ENCODE data around the gene TTYH3.

The TTYH3 gene

DNA sequence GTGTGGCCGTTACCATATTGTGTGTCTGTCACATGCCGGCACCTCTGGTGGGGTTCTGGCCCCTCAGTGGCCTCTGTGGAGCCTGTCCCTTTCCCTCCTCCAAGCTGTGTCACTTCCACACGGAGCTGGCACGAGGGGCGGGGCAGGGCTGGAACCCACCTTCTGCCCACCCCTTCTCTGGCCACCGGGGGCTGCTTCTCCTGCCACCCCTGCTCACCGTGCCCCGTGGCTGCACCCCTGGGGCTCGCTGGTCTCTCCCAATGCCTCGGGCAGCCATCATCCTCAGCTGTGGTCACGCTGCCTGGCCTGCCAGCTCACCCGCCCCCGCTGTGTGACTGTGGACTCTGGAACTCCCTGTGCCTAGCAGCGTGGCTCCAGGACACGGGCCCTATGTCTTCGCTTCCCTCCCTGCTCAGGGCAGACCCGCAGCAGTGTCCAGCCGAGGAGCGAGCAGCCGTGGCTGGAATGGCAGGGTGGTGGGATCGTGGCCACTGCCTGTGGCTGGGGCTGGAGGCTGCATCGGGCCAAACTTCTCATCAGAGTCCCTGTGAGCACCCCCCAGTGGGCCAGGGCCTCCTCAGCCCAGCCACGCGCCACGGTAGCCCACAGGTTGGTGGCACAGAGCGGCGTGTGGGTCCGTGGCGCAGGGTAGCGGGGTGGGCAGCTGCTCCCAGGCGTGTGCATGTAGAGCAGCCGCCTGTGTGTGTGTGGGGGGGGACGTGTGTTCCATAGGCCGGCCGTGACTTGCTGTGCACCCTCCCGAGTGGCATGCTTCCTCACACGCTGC lies 8.1 kb downstream of the TTYH3 start:
- H4K20me1 ChIP-seq (ENCODE audit: insufficient read depth): no peaks in the 10 kb centered on the region
- H3K4me1 ChIP-seq (ENCODE audit: low read depth, poor library complexity, severe bottlenecking): peaks cover under 1% of the 10 kb centered on the region
- peaks cover 24% of the 10 kb centered on the region; the same call in 1 of the 2 replicates for H3K27me3 ChIP-seq (ENCODE audit: insufficient read depth, low read depth)

GRCh38 chr7:2640482-2640830 lies 8.7 kb downstream of the TTYH3 start:
- H3K36me3 ChIP-seq (ENCODE audit: insufficient read depth): no peaks in the 10 kb centered on the region
- peaks cover 18% of the 10 kb centered on the region; the same call in 1 of the 2 replicates for H3K27me3 ChIP-seq (ENCODE audit: insufficient read depth, low read depth)
- H2AFZ ChIP-seq (ENCODE audit: low read depth): no peak overlapping the region
- no peak overlapping the region for H3K4me2 ChIP-seq
- TF ChIP-seq, protein P1, sequence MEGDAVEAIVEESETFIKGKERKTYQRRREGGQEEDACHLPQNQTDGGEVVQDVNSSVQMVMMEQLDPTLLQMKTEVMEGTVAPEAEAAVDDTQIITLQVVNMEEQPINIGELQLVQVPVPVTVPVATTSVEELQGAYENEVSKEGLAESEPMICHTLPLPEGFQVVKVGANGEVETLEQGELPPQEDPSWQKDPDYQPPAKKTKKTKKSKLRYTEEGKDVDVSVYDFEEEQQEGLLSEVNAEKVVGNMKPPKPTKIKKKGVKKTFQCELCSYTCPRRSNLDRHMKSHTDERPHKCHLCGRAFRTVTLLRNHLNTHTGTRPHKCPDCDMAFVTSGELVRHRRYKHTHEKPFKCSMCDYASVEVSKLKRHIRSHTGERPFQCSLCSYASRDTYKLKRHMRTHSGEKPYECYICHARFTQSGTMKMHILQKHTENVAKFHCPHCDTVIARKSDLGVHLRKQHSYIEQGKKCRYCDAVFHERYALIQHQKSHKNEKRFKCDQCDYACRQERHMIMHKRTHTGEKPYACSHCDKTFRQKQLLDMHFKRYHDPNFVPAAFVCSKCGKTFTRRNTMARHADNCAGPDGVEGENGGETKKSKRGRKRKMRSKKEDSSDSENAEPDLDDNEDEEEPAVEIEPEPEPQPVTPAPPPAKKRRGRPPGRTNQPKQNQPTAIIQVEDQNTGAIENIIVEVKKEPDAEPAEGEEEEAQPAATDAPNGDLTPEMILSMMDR (conservative IDR thresholded peaks at IDR 0.05; ENCODE audit: low read depth, low read length): no peak
- no peak overlapping the region for H3K9ac ChIP-seq
- H3K4me1 ChIP-seq (ENCODE audit: low read depth, poor library complexity, severe bottlenecking): peaks cover 6% of the 10 kb centered on the region
- H3K4me3 ChIP-seq (IDR thresholded peaks at IDR 0.05; ENCODE audit: insufficient read depth, low read depth, low read length): no peak overlapping the region
- H3K27ac ChIP-seq: no peak overlapping the region
- H3K79me2 ChIP-seq (ENCODE audit: insufficient read depth, low read depth): no peaks in the 10 kb centered on the region
- H4K20me1 ChIP-seq (ENCODE audit: insufficient read depth): no peaks in the 10 kb centered on the region

More for the DNA sequence above, 8.1 kb downstream of the TTYH3 start:
- Histone ChIP-seq H3K4me2 (no peak overlapping the region), H2AFZ (ENCODE audit: low read depth) (no peak overlapping the region), H3K79me2 (ENCODE audit: insufficient read depth, low read depth) (no peaks in the 10 kb centered on the region), H3K4me3 (IDR thresholded peaks at IDR 0.05; ENCODE audit: insufficient read depth, low read depth, low read length) (no peak overlapping the region), H3K27ac (no peak overlapping the region), H3K9ac (no peak overlapping the region), H3K36me3 (ENCODE audit: insufficient read depth) (no peaks in the 10 kb centered on the region)
- TF ChIP-seq, protein P1 (conservative IDR thresholded peaks at IDR 0.05; ENCODE audit: low read depth, low read length): no peak

GRCh38 chr7:2640846-2641316 lies 9.1 kb downstream of the TTYH3 start:
- Histone ChIP-seq H4K20me1 (ENCODE audit: insufficient read depth) (no peaks in the 10 kb centered on the region), H3K27me3 (ENCODE audit: insufficient read depth, low read depth) (peaks cover 14% of the 10 kb centered on the region; the same call in 1 of the 2 replicates), H3K4me3 (IDR thresholded peaks at IDR 0.05; ENCODE audit: insufficient read depth, low read depth, low read length) (no peak overlapping the region), H3K79me2 (ENCODE audit: insufficient read depth, low read depth) (no peaks in the 10 kb centered on the region), H3K4me1 (ENCODE audit: low read depth, poor library complexity, severe bottlenecking) (peaks cover 8% of the 10 kb centered on the region), H3K4me2 (no peak overlapping the region), H2AFZ (ENCODE audit: low read depth) (no peak overlapping the region), H3K27ac (no peak overlapping the region), H3K9ac (no peak overlapping the region), H3K36me3 (ENCODE audit: insufficient read depth) (no peaks in the 10 kb centered on the region)
- TF ChIP-seq, protein P1 (conservative IDR thresholded peaks at IDR 0.05; ENCODE audit: low read depth, low read length): no peak

DNA sequence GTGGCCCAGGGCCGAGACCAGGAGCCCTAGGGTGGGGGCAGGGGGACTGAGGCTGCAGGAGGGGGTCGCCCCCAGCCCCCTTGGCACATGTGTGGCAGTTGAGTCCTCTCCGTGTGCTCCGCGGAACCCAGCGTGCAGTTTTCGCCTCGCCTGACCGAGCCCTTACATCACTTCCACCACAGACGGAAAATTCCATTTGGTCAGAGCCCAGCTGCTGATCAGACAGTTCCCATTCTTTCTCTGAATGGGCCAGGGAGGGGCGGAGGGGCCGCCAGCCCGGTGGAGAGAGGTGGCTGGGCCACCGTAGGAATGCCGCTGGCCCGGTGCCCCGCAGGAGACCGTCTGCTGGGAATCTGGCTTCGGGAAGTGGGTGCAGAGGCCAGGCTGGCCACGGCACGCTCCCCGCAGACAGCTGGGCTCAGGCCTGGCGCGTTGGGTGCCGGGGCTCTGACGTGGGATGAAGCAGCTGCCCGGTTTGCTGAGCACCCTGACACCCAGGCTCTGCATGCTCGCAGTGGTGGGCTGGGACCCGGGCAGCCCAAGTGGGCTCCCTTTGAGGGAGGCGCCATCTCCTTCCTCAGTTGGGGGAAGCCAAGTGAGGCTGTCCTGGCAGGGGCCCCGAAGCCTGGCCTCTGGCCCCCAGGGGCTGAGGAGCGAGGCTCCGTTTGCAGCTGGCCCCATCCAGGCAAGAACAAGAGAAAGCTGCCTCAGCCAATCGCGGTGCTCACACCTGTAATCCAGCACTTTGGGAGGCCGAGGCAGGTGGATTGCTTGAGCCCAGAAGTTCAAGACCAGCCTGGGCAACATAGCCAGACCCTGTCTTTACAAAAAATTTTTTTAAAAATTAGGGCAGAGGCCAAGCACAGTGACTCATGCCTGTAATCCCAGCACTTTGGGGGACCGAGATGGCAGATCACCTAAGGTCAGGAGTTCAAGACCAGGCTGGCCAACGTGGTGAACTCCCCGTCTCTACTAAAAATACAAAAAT lies 9.9 kb downstream of the TTYH3 start:
- Histone ChIP-seq H3K4me1 (ENCODE audit: low read depth, poor library complexity, severe bottlenecking) (peaks cover 8% of the 10 kb centered on the region), H2AFZ (ENCODE audit: low read depth) (no peak overlapping the region), H3K27ac (no peak overlapping the region), H3K4me2 (no peak overlapping the region), H3K4me3 (IDR thresholded peaks at IDR 0.05; ENCODE audit: insufficient read depth, low read depth, low read length) (no peak overlapping the region), H3K36me3 (ENCODE audit: insufficient read depth) (no peaks in the 10 kb centered on the region), H4K20me1 (ENCODE audit: insufficient read depth) (no peaks in the 10 kb centered on the region), H3K27me3 (ENCODE audit: insufficient read depth, low read depth) (peaks cover 7% of the 10 kb centered on the region; the same call in 1 of the 2 replicates), H3K79me2 (ENCODE audit: insufficient read depth, low read depth) (no peaks in the 10 kb centered on the region), H3K9ac (no peak overlapping the region)
- TF ChIP-seq, protein P1 (conservative IDR thresholded peaks at IDR 0.05; ENCODE audit: low read depth, low read length): no peak
